Neural progenitor cell (in vitro differentiated cells): Measurements from ENCODE around the gene CCL7.

ENCODE experiments used
- CTCF ChIP-seq: fragments of 200-600 bp; sonication (generic); IDR thresholded peaks from 2 replicates; pipeline ENCODE4 v1.5.1; 2017; ENCODE audit warnings: antibody characterized with exemption, mild to moderate bottlenecking
- EZH2 ChIP-seq: fragments of 200-600 bp; sonication (generic); IDR thresholded peaks from 2 replicates; pipeline ENCODE4 v1.6.1; 2017; ENCODE audit warnings: antibody characterized with exemption, mild to moderate bottlenecking, moderate library complexity
- EZH2phosphoT487 ChIP-seq: fragments of 200-600 bp; sonication (generic); IDR thresholded peaks from 2 replicates; pipeline ENCODE4 v1.6.1; 2017; ENCODE audit warnings: antibody characterized with exemption

GRCh38 chr17:34265711-34266110, 4.3 kb upstream of the CCL7 start:
- TF ChIP-seq CTCF = no peak
- TF ChIP-seq EZH2 = no peak
- no peak for TF ChIP-seq EZH2phosphoT487
